Coronary artery (tissue), 2 donors: ENCODE measurements around the gene PCDHA8.
"Not testable (repeated sequence)": the region's sequence is repeated elsewhere in the genome, so short reads cannot be mapped to it uniquely, and the experiment has no call there.

Source experiments
- DNase-seq: peaks from one replicate; pipeline ENCODE4 v3.0.0-alpha.2; 2017; ENCODE audit warnings: low spot score
- H3K27ac ChIP-seq, 2 donors: fragments of 200-600 bp; sonication (generic); one replicate each; pipeline ENCODE4 v1.5.1; 2016 to 2019
- H3K4me3 ChIP-seq: fragments of 200-600 bp; sonication (generic); 2 replicates; pipeline ENCODE4 v1.5.1; 2016; ENCODE audit warnings: mild to moderate bottlenecking, moderate library complexity
- TF ChIP-seq, protein P1 (sequence below): fragments of 200-600 bp; sonication (generic); IDR thresholded peaks from one replicate; pipeline ENCODE4 v1.5.1; 2019; ENCODE audit warnings: antibody characterized with exemption

PCDHA8 gene

DNA sequence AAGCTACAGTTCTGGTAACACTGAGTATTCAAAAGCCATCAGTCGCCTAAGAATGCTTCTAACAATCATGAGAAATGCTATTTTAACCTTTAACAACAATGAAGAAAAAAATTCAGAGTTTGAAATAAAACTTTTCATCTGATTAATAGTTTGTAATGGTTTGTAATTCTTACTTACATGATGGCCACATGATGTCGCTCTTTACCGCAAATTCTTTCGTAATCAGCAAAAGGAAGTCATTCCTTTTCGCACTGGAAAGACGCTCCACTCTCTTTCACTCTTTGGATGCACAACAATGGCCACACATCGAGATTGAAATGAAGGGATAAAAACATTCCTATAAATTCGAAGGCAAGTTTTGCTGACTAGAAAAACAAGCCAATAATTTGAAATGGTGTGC is 7.0 kb upstream of the PCDHA8 start, which contains the start of gene PCDHA7:
TSS of gene PCDHA7 (plus strand) at position 277 of the 400 bp plus-strand sequence. CDS start at position 392, 115 bp downstream.
- no peak for DNase-seq
- Histone ChIP-seq H3K27ac (no peak within 1 kb of the TSS), H3K4me3 (peak within 1 kb of the TSS; percentile 38)
- TF ChIP-seq, protein P1, sequence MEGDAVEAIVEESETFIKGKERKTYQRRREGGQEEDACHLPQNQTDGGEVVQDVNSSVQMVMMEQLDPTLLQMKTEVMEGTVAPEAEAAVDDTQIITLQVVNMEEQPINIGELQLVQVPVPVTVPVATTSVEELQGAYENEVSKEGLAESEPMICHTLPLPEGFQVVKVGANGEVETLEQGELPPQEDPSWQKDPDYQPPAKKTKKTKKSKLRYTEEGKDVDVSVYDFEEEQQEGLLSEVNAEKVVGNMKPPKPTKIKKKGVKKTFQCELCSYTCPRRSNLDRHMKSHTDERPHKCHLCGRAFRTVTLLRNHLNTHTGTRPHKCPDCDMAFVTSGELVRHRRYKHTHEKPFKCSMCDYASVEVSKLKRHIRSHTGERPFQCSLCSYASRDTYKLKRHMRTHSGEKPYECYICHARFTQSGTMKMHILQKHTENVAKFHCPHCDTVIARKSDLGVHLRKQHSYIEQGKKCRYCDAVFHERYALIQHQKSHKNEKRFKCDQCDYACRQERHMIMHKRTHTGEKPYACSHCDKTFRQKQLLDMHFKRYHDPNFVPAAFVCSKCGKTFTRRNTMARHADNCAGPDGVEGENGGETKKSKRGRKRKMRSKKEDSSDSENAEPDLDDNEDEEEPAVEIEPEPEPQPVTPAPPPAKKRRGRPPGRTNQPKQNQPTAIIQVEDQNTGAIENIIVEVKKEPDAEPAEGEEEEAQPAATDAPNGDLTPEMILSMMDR: no peak

DNA sequence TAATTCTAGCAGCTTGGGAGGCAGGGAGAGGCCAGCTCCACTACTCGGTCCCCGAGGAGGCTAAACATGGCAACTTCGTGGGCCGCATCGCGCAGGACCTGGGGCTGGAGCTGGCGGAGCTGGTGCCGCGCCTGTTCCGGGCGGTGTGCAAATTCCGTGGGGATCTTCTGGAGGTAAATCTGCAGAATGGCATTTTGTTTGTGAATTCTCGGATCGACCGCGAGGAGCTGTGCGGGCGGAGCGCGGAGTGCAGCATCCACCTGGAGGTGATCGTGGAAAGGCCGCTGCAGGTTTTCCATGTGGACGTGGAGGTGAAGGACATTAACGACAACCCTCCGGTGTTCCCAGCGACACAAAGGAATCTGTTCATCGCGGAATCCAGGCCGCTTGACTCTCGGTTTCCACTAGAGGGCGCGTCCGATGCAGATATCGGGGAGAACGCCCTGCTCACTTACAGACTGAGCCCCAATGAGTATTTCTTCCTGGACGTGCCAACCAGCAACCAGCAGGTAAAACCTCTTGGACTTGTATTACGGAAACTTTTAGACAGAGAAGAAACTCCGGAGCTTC is 6.5 kb upstream of the PCDHA8 start:
- peak overlapping the region; percentile 38 for H3K4me3 ChIP-seq
- DNase-seq, H3K27ac ChIP-seq: not testable (repeated sequence)

DNA sequence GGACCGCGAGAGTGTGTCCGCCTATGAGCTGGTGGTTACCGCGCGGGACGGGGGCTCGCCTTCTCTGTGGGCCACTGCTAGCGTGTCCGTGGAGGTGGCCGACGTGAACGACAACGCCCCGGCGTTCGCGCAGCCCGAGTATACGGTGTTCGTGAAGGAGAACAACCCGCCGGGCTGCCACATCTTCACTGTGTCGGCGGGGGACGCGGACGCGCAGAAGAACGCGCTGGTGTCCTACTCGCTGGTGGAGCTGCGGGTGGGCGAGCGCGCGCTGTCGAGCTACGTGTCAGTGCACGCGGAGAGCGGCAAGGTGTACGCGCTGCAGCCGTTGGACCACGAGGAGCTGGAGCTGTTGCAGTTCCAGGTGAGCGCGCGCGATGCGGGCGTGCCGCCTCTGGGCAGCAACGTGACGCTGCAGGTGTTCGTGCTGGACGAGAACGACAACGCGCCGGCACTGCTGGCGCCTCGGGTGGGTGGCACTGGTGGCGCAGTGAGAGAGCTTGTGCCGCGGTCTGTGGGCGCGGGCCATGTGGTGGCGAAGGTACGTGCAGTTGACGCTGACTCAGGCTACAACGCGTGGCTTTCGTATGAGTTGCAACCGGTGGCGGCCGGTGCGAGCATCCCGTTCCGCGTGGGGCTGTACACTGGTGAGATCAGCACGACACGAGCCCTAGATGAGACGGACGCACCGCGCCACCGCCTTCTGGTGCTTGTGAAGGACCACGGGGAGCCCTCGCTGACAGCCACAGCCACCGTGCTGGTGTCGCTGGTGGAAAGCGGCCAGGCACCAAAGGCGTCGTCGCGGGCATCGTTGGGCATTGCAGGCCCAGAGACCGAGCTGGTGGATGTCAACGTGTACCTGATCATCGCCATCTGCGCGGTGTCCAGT is 5.1 kb upstream of the PCDHA8 start:
- no peak for DNase-seq
- TF ChIP-seq, protein P1: no peak
- H3K27ac ChIP-seq: no peak overlapping the region
- no peak overlapping the region for H3K4me3 ChIP-seq

DNA sequence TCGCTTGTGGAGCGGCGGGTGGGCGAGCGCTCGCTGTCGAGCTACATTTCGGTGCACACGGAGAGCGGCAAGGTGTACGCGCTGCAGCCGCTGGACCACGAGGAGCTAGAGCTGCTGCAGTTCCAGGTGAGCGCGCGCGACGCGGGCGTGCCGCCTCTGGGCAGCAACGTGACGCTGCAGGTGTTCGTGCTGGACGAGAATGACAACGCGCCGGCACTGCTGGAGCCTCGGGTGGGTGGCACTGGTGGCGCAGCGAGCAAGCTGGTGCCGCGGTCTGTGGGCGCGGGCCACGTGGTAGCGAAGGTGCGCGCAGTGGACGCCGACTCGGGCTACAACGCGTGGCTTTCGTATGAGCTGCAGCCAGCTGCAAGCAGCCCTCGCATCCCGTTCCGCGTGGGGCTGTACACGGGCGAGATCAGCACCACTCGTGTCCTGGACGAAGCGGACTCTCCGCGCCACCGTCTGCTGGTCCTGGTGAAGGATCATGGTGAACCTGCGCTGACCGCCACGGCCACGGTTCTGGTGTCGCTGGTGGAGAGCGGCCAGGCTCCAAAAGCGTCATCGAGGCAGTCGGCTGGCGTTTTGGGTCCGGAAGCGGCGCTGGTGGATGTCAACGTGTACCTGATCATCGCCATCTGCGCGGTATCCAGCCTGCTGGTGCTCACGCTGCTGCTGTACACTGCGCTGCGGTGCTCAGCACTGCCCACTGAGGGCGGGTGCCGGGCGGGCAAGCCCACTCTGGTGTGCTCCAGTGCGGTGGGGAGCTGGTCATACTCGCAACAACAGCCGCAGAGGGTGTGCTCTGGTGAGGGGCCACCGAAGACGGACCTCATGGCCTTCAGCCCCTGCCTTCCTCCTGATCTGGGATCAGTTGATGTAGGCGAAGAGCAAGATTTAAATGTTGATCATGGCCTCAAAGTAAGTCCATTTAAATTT is 2.1 kb downstream of the PCDHA8 start:
- DNase-seq: no peak
- no peak overlapping the region for H3K4me3 ChIP-seq
- no peak overlapping the region for H3K27ac ChIP-seq
- TF ChIP-seq, protein P1: no peak

DNA sequence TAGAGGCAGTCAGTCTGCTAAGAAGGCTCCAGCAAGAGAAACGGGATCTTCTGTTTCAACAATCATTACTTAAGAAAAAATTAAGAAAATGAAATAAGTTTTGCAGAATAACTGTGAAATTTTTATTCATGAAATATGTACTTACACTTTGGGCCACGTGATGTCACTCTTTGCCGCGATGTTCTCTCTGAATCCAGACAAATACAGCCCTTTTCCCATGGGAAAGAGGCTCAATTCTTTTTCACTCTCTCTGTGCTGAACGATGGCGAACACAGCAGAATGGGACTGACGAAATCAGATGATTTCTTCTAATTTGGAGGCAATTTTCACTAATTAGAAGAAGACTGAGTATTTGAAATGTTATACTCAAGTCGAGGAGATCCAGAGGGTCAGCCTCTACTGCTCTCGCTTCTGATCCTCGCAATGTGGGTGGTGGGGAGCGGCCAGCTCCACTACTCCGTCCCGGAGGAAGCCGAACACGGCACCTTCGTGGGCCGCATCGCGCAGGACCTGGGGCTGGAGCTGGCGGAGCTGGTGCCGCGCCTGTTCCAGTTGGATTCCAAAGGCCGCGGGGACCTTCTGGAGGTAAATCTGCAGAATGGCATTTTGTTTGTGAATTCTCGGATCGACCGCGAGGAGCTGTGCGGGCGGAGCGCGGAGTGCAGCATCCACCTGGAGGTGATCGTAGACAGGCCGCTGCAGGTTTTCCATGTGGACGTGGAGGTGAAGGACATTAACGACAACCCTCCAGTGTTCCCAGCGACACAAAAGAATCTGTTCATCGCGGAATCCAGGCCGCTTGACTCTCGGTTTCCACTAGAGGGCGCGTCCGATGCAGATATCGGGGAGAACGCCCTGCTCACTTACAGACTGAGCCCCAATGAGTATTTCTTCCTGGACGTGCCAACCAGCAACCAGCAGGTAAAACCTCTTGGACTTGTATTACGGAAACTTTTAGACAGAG is 7.4 kb downstream of the PCDHA8 start, which contains the start of gene PCDHA9:
TSS of gene PCDHA9 (plus strand) at position 244 of the 964 bp plus-strand sequence. CDS start at position 358, 114 bp downstream.
- H3K4me3 ChIP-seq, H3K27ac ChIP-seq, DNase-seq: not testable (repeated sequence)

DNA sequence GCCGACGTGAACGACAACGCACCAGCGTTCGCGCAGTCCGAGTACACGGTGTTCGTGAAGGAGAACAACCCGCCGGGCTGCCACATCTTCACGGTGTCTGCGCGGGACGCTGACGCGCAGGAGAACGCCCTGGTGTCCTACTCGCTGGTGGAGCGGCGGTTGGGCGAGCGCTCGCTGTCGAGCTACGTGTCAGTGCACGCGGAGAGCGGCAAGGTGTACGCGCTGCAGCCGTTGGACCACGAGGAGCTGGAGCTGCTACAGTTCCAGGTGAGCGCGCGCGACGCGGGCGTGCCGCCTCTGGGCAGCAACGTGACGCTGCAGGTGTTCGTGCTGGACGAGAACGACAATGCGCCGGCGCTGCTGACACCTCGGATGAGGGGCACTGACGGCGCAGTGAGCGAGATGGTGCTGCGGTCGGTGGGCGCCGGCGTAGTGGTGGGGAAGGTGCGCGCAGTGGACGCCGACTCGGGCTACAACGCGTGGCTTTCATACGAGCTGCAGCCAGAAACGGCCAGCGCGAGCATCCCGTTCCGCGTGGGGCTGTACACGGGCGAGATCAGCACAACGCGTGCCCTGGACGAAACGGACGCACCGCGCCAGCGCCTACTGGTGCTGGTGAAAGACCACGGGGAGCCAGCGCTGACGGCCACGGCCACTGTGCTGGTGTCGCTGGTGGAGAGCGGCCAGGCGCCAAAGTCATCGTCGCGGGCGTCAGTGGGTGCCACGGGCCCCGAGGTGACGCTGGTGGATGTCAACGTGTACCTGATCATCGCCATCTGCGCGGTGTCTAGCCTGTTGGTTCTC is 9.0 kb downstream of the PCDHA8 start:
- DNase-seq, H3K4me3 ChIP-seq, H3K27ac ChIP-seq: not testable (repeated sequence)

DNA sequence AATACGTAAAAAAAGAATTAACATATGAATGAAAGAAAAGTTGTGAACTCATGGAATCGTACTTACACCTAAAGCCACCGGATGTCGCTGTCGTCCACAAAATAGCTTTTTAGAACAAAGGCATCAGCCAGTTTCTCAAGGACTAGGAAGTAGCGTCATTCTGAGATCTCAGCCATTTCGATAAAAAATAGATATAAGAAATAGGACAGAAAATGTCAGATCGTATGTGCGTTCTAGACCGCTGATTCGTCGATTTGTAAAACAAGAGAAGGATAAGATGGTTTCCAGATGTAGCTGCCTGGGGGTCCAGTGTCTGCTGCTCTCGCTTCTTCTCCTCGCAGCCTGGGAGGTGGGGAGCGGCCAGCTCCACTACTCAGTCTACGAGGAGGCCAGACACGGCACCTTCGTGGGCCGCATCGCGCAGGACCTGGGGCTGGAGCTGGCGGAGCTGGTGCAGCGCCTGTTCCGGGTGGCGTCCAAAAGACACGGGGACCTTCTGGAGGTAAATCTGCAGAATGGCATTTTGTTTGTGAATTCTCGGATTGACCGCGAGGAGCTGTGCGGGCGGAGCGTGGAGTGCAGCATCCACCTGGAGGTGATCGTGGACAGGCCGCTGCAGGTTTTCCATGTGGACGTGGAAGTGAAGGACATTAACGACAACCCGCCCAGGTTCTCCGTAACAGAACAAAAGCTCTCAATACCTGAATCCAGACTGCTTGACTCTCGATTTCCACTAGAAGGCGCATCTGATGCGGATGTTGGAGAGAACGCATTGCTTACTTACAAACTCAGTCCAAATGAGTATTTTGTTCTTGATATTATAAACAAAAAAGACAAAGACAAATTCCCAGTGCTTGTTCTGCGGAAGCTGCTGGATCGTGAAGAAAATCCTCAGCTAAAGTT is 15.0 kb downstream of the PCDHA8 start, which contains the start of gene PCDHA10:
TSS of gene PCDHA10 (plus strand) at position 126 of the 903 bp plus-strand sequence. CDS start at position 278, 152 bp downstream.
- H3K4me3 ChIP-seq: peak within 1 kb of the TSS; percentile 62
- no peak within 1 kb of the TSS for H3K27ac ChIP-seq
- TF ChIP-seq, protein P1: no peak
- DNase-seq: no peak
